ENCODE results near the gene TSKU.

DNA sequence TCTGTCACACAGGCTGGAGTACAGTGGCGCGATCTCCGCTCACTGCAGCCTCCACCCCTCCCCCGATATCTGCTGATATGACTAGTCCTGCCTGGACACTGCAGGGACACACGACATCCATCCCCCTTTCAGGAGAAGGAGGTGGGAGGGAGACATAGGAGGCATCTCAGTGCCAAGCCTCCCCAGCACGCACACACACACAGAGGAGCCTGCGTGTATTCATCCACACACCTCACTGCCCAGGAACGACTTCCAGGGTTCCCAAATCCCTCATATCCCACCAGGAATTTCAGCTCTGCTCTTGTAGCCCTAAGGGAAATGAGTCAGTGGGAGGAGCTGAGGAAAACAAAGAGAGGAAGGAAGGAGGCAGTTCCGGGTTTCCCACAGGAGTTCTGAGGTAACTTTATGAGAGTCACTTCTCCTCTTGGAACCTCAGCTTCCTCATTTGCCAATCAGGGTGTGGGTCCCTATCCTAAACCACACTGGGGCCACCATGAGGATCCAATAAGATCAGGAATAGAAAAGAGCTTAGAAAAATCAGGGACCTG lies 40.4 kb downstream of the TSKU start:
- TF ChIP-seq YY1 (IDR thresholded peaks at IDR 0.05; ENCODE audit: low read depth) (no peak), RAD21 (IDR thresholded peaks at IDR 0.05; ENCODE audit: low read depth) (no peak), EP300 (IDR thresholded peaks at IDR 0.05; ENCODE audit: borderline replicate concordance) (no peak)
- TF ChIP-seq, protein P1, sequence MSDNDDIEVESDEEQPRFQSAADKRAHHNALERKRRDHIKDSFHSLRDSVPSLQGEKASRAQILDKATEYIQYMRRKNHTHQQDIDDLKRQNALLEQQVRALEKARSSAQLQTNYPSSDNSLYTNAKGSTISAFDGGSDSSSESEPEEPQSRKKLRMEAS (IDR thresholded peaks at IDR 0.05): no peak
